Measurements from ENCODE around the gene ELP5. TPM values are rescaled to one million over a fixed set of nuclear protein-coding genes. Genes with fewer than 3 reads are reported as not detected.

The ELP5 gene
- total and polyA plus RNA-seq, 2 of the 4 experiments (the other 2 are of a cell fraction), result 39.3 to 46.6 TPM

DNA sequence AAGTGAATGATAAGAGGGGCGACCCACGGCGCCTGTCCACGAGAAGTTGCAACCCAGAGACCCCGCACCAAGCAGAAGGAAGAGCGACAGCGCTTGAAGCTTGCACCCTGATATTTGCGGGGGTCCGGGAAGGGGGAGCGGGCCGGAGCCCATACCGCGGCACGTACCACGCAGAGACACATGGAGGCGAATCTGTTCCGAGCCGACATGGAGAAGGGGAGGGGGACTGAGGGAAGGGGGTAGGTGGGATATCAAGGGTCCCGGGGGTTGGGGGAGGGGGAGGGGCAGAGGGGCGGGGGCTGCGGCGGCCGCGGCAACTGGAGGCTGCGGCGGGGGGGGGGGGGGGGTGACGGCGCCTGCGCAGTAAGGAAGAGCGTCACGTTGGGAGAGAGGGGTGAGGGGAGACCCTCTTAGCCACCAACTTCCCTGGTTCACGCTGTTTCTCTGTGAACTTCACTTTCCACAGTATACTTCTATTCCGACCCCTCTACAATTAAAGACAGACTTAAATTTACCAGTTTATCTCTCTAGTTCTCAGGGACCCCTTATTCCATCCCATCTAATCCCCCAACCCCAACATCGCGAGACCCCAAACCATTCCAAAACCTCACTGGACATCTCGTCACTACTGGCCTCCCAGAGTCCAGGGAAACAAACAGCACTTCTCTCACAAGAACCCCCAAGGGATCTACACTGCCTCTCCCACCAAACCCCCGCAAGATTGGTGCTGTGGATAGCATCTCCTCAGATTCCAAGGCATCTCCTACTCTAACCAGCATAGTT, 40.3 kb upstream of the ELP5 start:
- no peaks in the 10 kb centered on the region for H3K9me3 ChIP-seq (ENCODE audit: control insufficient read depth, insufficient read depth, low read length)
- H3K4me1 ChIP-seq (ENCODE audit: control insufficient read depth, insufficient read depth, low read length), result peaks cover 22% of the 10 kb centered on the region
- H4K91ac ChIP-seq (ENCODE audit: insufficient read depth, low read depth, low read length), result no peak overlapping the region
- no peak overlapping the region for H2AK9ac ChIP-seq (replicated peaks; ENCODE audit: low read depth, low read length, poor library complexity)
- H2BK15ac ChIP-seq (ENCODE audit: low read depth, low read length), result no peak overlapping the region
- H3K23ac ChIP-seq (ENCODE audit: low read depth, low read length), result no peak overlapping the region
- no peak overlapping the region; the same call in 1 of the 2 replicates for H3K4me2 ChIP-seq (ENCODE audit: low read depth, low read length)
- BruUV-seq (replicated peaks), result no TSS peak
- no peak overlapping the region for H2BK120ac ChIP-seq (ENCODE audit: low read depth, low read length)
- peaks cover 84% of the 10 kb centered on the region for H4K20me1 ChIP-seq (ENCODE audit: insufficient read depth, low read length)
- DNase-seq (no peak), ATAC-seq (ENCODE audit: low read depth) (no peak)
- no CpG with 5 or more reads among the region's 37 CpGs for WGBS, 2 experiments (ENCODE audit: extremely low coverage in 2 of 2, insufficient read length in 1 of 2)
- no peak for TF ChIP-seq MAZ (IDR thresholded peaks at IDR 0.05; ENCODE audit: borderline replicate concordance, low read depth, low read length)
- no peak for TF ChIP-seq NFE2L2 (IDR thresholded peaks at IDR 0.05; ENCODE audit: low read depth, low read length)
- TF ChIP-seq CEBPB (IDR thresholded peaks at IDR 0.05; ENCODE audit: low read depth, low read length), result no peak
- no peak for TF ChIP-seq BHLHE40 (IDR thresholded peaks at IDR 0.05; ENCODE audit: low read depth, low read length)
- TF ChIP-seq MAFK (IDR thresholded peaks at IDR 0.05; ENCODE audit: low read depth, low read length), result no peak
- no peak for TF ChIP-seq POLR2A (IDR thresholded peaks at IDR 0.05; ENCODE audit: low read depth, low read length)
- no peak for TF ChIP-seq USF2 (IDR thresholded peaks at IDR 0.05; ENCODE audit: low read depth, low read length)
- TF ChIP-seq RAD21 (IDR thresholded peaks at IDR 0.05; ENCODE audit: low read length), result no peak
- no peak for TF ChIP-seq RCOR1 (IDR thresholded peaks at IDR 0.05; ENCODE audit: insufficient replicate concordance, low read length)
- no peak for TF ChIP-seq CHD1 (IDR thresholded peaks at IDR 0.05; ENCODE audit: low read depth, low read length)
- TF ChIP-seq ELK1 (IDR thresholded peaks at IDR 0.05; ENCODE audit: borderline replicate concordance, low read depth, low read length), result no peak
- no peak for TF ChIP-seq CTCF (conservative IDR thresholded peaks at IDR 0.05; ENCODE audit: low read depth, low read length)
- TF ChIP-seq SMC3 (IDR thresholded peaks at IDR 0.05; ENCODE audit: low read depth, low read length), result no peak
- no peak for TF ChIP-seq RFX5 (IDR thresholded peaks at IDR 0.05; ENCODE audit: low read depth, low read length)
- TF ChIP-seq FOS (IDR thresholded peaks at IDR 0.05; ENCODE audit: low read depth, low read length), result no peak
- no peaks in the 10 kb centered on the region for H3K27me3 ChIP-seq (ENCODE audit: control insufficient read depth, insufficient read depth, low read length)
- no peak overlapping the region for H3K9ac ChIP-seq (ENCODE audit: low read depth, low read length)
- no peak overlapping the region for H4K8ac ChIP-seq (ENCODE audit: low read depth in 2 of 2, low read length in 2 of 2)
- H3K4me3 ChIP-seq (ENCODE audit: insufficient read depth, low read depth, low read length), result no peak overlapping the region
- in situ Hi-C loops (cut with MboI; ENCODE audit: low sequenced_read_pairs), result no loop called here
- H2BK5ac ChIP-seq (ENCODE audit: low read depth, low read length, poor library complexity, severe bottlenecking), result no peak overlapping the region
- H2AK5ac ChIP-seq (ENCODE audit: low read depth, low read length), result no peak overlapping the region
- H3K27ac ChIP-seq (ENCODE audit: insufficient read depth, low read length), result no peak overlapping the region
- no peak overlapping the region for H3K18ac ChIP-seq (ENCODE audit: low read depth, low read length)
- H3K79me1 ChIP-seq (ENCODE audit: low read depth in 1 of 2, low read length in 2 of 2), result peaks cover 7 to 80% of the 10 kb centered on the region in 2 experiments
- ChIA-PET CTCF (no interaction called here), POLR2A (ENCODE audit: unreplicated experiment) (no interaction called here)
- H3K4ac ChIP-seq (ENCODE audit: low read depth, low read length), result no peak overlapping the region
- H4K5ac ChIP-seq (ENCODE audit: low read depth, low read length), result no peak overlapping the region
- H3K56ac ChIP-seq (ENCODE audit: extremely low read depth, insufficient read depth, low read length), result no peak overlapping the region
- peaks cover 2% of the 10 kb centered on the region; the same call in 1 of the 2 replicates for H3K36me3 ChIP-seq (ENCODE audit: control insufficient read depth, insufficient read depth, low read length)
- no peak overlapping the region for H3K14ac ChIP-seq (replicated peaks; ENCODE audit: low read depth, low read length)
- peaks cover 23% of the 10 kb centered on the region for H3K9me1 ChIP-seq (ENCODE audit: insufficient read depth, low read length)
- H2AFZ ChIP-seq (replicated peaks; ENCODE audit: low read length, poor library complexity), result no peak overlapping the region
- dilution Hi-C loops (cut with HindIII; ENCODE audit: low sequenced_read_pairs, unreplicated experiment), result no loop called here
- intact Hi-C loops (cut with micrococcal nuclease), result no loop called here
- no peak overlapping the region for H2BK20ac ChIP-seq (ENCODE audit: low read depth, low read length)
